RWPE1 (cell line): Measurements from ENCODE around the gene ANKS4B.

Experiments used
- CTCF ChIA-PET: fragments of 350-600 bp; sonication (Branson Sonifier 250); formaldehyde crosslinking; extraction: SDS; loops from one replicate; lab custom pipeline; 2021; lab: Yijun Ruan, JAX
- POLR2A ChIA-PET: fragments of 400-600 bp; formaldehyde crosslinking; extraction: SDS; loops from one replicate; lab custom pipeline; 2020; ENCODE audit warnings: antibody characterized with exemption; ENCODE audit not compliant: low non-redundant PET; lab: Yijun Ruan, JAX
- DNase-seq: peaks from one replicate; pipeline ENCODE4 v3.0.0; 2012; ENCODE audit warnings: low spot score
- H3K27ac ChIP-seq: fragments of 450-650 bp; 2 replicates; pipeline ENCODE4 v1.5.1; 2017
- CTCF ChIP-seq: fragments of 450-650 bp; conservative IDR thresholded peaks from 2 replicates; pipeline ENCODE4 v1.5.1; 2017; ENCODE audit warnings: low read depth, mild to moderate bottlenecking

Gene ANKS4B

GRCh38 chr16:21233521-21234150 lies at the start of gene ANKS4B:
Gene ANKS4B, plus strand, starts transcription at chr16:21233699. Its CDS starts 39 bp downstream, at chr16:21233738.
- ChIA-PET POLR2A (no interaction called here), CTCF (no interaction called here)
- H3K27ac ChIP-seq: no peak within 1 kb of the TSS
- no peak for DNase-seq
- TF ChIP-seq CTCF: no peak

- CTCF ChIA-PET: no interaction called here
Observed at GRCh38 chr16:21183995-21184394, 49.5 kb upstream of the ANKS4B start.

GRCh38 chr16:21184834-21185233 lies 48.7 kb upstream of the ANKS4B start:
- H3K27ac ChIP-seq: no peak overlapping the region
- no peak for DNase-seq
- POLR2A ChIA-PET: no interaction called here
- CTCF ChIA-PET: no interaction called here
- TF ChIP-seq CTCF: no peak

More at GRCh38 chr16:21183995-21184394, 49.5 kb upstream of the ANKS4B start:
- no peak overlapping the region for H3K27ac ChIP-seq
- POLR2A ChIA-PET: no interaction called here
- no peak for DNase-seq
- TF ChIP-seq CTCF: no peak

- TF ChIP-seq CTCF: no peak
- ChIA-PET CTCF (interaction anchor here (0.6 kb wide), 1 partner anchor 371 kb away, joined by 5 read pairs; no protein-coding TSS in a partner anchor), POLR2A (no interaction called here)
- no peak for DNase-seq
- no peak overlapping the region for H3K27ac ChIP-seq
Observed at GRCh38 chr16:21185659-21186325, 47.7 kb upstream of the ANKS4B start.

- ChIA-PET CTCF (interaction anchor here (0.6 to 0.7 kb wide), 2 partner anchors 114 to 372 kb away, joined by 4 to 5 read pairs; no protein-coding TSS in a partner anchor), POLR2A (no interaction called here)
- no peak for TF ChIP-seq CTCF
- DNase-seq: no peak
- no peak overlapping the region for H3K27ac ChIP-seq
Observed at GRCh38 chr16:21186326-21186691, 47.2 kb upstream of the ANKS4B start.

GRCh38 chr16:21189311-21189710 lies 44.2 kb upstream of the ANKS4B start:
- no peak for TF ChIP-seq CTCF
- ChIA-PET POLR2A (no interaction called here), CTCF (interaction anchor here (0.5 to 2.7 kb wide), 18 partner anchors 9 to 1493 kb away, joined by 3 to 30 read pairs (median 4); partner anchors contain the start of gene CRYM)
- no peak overlapping the region for H3K27ac ChIP-seq
- DNase-seq: no peak
